ENCODE data around the gene ZIC4.

Gene ZIC4

GRCh38 chr3:147365196-147366115 is 40.9 kb downstream of the ZIC4 start:
- TF ChIP-seq TCF4 (CRISPR knock-in tag; IDR thresholded peaks at IDR 0.05; ENCODE audit: borderline replicate concordance) (no peak), ZNF565 (CRISPR knock-in tag; conservative IDR thresholded peaks at IDR 0.05; ENCODE audit: low read depth) (no peak), BACH2 (CRISPR knock-in tag; IDR thresholded peaks at IDR 0.05; ENCODE audit: borderline replicate concordance) (no peak), ZFP3 (CRISPR knock-in tag; IDR thresholded peaks at IDR 0.05) (no peak), OSR1 (CRISPR knock-in tag; IDR thresholded peaks at IDR 0.05) (no peak), TSHZ2 (CRISPR knock-in tag; IDR thresholded peaks at IDR 0.05) (no peak), SNAI2 (CRISPR knock-in tag; IDR thresholded peaks at IDR 0.05) (no peak)
- ATAC-seq: no peak

DNA sequence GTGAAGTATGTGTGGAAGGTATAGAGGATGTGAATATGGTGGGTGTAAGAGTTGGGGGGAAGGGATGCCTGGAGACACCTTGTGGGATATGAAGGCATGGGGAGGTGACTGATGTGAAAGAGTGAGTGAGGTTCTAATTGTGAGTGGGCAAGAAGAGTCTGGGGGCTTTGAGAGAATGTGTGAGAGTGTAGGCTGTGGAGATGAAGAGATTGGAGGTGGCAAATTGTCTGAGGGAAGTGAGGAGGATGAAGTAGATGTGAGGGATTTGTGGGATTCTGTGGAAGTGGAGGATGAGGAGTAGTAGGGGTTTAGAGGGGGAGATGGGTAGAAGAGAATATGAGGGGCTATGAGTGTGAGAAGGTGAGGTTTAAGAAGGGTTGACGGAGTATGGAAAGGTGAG is 41.6 kb downstream of the ZIC4 start:
- no peak for ATAC-seq
- TF ChIP-seq ARNTL (CRISPR knock-in tag; IDR thresholded peaks at IDR 0.05; ENCODE audit: borderline replicate concordance, low read depth) (no peak), RARB (CRISPR knock-in tag; IDR thresholded peaks at IDR 0.05) (no peak), OSR1 (CRISPR knock-in tag; IDR thresholded peaks at IDR 0.05) (no peak), ZFP30 (CRISPR knock-in tag; IDR thresholded peaks at IDR 0.05) (no peak), ZFP3 (CRISPR knock-in tag; IDR thresholded peaks at IDR 0.05) (no peak), ESRRG (CRISPR knock-in tag; IDR thresholded peaks at IDR 0.05) (no peak), GLIS3 (CRISPR knock-in tag; IDR thresholded peaks at IDR 0.05) (no peak)

DNA sequence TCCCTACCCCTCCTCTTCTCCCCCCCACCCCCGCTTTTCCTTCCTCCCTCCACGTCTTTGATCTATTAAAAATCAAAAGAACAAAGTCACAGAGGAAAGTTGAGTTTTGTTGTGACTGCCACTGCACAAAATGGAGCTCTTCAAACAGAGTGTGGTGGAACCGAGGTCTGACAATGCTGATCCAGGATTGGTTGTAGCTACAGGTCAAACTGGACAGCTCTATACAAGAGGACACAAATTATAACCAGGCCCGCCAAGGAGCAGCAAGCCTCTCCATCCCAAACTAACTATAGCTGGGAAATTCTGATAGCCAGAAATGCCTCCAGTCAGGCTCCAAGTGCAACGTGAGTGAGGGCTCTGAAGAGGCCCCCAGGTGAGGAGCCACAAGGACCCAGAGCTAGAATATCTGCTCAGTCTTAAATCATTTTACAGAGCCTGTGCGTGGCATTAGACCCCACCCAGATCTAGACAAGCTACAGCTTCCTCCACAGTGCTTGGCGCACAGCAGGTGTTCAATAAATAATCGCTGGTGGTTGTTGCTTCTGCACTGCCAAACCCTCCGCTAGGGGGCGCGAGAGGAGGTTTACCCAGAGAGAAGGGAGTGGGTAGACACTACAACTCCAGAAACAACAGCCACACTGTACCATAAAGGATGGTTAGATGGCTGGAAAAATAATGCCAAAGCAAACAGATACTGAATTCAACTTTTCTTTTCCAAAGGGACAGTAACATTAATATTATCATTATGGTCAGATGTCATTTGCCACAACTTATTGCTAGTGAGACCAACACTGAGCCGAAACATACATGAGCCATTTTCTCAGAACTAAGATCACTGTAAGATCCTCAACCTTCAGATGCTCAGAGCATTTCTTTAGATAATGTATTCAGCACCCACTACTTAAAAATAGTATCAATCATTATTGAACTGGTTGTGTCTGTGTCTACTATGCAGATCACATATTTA is 44.6 kb downstream of the ZIC4 start:
- peak; percentile 72 for ATAC-seq
- TF ChIP-seq ZFP3 (CRISPR knock-in tag; IDR thresholded peaks at IDR 0.05): no peak

GRCh38 chr3:147360646-147361453 is 45.5 kb downstream of the ZIC4 start:
- peak; percentile 66 for ATAC-seq
- TF ChIP-seq, protein P1, sequence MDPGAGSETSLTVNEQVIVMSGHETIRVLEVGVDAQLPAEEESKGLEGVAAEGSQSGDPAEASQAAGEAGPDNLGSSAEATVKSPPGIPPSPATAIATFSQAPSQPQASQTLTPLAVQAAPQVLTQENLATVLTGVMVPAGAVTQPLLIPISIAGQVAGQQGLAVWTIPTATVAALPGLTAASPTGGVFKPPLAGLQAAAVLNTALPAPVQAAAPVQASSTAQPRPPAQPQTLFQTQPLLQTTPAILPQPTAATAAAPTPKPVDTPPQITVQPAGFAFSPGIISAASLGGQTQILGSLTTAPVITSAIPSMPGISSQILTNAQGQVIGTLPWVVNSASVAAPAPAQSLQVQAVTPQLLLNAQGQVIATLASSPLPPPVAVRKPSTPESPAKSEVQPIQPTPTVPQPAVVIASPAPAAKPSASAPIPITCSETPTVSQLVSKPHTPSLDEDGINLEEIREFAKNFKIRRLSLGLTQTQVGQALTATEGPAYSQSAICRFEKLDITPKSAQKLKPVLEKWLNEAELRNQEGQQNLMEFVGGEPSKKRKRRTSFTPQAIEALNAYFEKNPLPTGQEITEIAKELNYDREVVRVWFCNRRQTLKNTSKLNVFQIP (CRISPR knock-in tag; IDR thresholded peaks at IDR 0.05; ENCODE audit: borderline replicate concordance, low read depth): no peak
- TF ChIP-seq RARB (CRISPR knock-in tag; IDR thresholded peaks at IDR 0.05) (no peak), ZC3H10 (CRISPR knock-in tag; IDR thresholded peaks at IDR 0.05) (no peak), GLIS3 (CRISPR knock-in tag; IDR thresholded peaks at IDR 0.05) (no peak), CSRNP3 (CRISPR knock-in tag; IDR thresholded peaks at IDR 0.05) (no peak), ZNF565 (CRISPR knock-in tag; conservative IDR thresholded peaks at IDR 0.05; ENCODE audit: low read depth) (no peak), ZNF8 (CRISPR knock-in tag; IDR thresholded peaks at IDR 0.05) (no peak), TSHZ2 (CRISPR knock-in tag; IDR thresholded peaks at IDR 0.05) (no peak), OSR1 (CRISPR knock-in tag; IDR thresholded peaks at IDR 0.05) (no peak), ESRRG (CRISPR knock-in tag; IDR thresholded peaks at IDR 0.05) (no peak), ZFP3 (CRISPR knock-in tag; IDR thresholded peaks at IDR 0.05) (no peak), BACH2 (CRISPR knock-in tag; IDR thresholded peaks at IDR 0.05; ENCODE audit: borderline replicate concordance) (no peak)
